ENCODE measurements around the gene MMP28.
A peak's percentile ranks its signal among the peaks of the same experiment; 100 is the strongest.

DNA sequence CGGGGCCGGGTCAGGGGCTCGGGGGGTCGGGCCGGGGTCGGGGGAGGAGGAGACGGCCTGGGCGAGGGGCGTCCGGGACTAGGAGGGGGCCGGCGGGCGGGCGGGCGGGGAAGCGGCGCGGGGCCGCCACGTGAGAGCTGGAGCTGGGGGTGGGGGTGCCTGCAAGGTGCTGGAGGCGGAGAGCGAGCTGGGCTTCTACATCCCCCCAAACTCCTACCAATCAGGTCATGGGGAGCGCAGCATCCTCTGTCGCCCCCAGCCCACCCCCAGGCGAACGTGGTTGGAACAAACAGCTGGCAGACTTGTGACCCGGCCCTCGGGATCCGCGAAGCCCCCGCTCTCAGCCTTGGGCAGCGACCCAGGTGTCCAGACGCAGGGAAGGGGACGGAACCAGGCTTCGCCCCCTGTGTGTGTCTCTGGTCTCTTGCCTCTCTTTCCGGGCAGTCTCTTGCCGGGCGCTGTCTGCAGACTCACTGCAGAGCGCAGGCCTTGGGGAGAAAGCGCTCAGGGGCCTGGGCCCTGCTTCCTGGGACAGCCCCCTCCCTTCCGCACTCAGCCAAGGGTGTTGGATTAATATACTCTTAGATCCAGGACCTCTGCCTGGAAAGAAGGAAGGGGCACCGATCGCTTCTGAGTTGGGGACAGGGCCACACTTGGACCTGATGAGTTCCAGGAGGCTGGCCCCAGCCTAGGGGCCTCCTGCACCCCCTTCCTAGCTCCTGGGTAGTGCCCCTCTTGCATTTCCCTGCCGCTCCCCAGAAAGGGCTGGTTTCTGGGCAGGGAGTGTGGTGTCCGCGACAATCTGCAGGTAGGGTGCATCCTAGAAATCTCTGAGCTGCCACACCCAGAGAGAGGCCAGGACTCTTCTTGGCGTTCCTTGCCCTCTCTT is 63.3 kb downstream of the MMP28 start:
- TF ChIP-seq, protein P1, sequence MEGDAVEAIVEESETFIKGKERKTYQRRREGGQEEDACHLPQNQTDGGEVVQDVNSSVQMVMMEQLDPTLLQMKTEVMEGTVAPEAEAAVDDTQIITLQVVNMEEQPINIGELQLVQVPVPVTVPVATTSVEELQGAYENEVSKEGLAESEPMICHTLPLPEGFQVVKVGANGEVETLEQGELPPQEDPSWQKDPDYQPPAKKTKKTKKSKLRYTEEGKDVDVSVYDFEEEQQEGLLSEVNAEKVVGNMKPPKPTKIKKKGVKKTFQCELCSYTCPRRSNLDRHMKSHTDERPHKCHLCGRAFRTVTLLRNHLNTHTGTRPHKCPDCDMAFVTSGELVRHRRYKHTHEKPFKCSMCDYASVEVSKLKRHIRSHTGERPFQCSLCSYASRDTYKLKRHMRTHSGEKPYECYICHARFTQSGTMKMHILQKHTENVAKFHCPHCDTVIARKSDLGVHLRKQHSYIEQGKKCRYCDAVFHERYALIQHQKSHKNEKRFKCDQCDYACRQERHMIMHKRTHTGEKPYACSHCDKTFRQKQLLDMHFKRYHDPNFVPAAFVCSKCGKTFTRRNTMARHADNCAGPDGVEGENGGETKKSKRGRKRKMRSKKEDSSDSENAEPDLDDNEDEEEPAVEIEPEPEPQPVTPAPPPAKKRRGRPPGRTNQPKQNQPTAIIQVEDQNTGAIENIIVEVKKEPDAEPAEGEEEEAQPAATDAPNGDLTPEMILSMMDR (conservative IDR thresholded peaks at IDR 0.05 in 1 of 2, IDR thresholded peaks at IDR 0.05 in 1 of 2; ENCODE audit: low read depth in 1 of 2, low read length in 2 of 2): no peak
- TF ChIP-seq EZH2 (IDR thresholded peaks at IDR 0.05; ENCODE audit: low read length, missing control alignments): peak; percentile 74
